ENCODE measurements around the gene DHRS3.

DHRS3 gene, protein sequence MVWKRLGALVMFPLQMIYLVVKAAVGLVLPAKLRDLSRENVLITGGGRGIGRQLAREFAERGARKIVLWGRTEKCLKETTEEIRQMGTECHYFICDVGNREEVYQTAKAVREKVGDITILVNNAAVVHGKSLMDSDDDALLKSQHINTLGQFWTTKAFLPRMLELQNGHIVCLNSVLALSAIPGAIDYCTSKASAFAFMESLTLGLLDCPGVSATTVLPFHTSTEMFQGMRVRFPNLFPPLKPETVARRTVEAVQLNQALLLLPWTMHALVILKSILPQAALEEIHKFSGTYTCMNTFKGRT

DNA sequence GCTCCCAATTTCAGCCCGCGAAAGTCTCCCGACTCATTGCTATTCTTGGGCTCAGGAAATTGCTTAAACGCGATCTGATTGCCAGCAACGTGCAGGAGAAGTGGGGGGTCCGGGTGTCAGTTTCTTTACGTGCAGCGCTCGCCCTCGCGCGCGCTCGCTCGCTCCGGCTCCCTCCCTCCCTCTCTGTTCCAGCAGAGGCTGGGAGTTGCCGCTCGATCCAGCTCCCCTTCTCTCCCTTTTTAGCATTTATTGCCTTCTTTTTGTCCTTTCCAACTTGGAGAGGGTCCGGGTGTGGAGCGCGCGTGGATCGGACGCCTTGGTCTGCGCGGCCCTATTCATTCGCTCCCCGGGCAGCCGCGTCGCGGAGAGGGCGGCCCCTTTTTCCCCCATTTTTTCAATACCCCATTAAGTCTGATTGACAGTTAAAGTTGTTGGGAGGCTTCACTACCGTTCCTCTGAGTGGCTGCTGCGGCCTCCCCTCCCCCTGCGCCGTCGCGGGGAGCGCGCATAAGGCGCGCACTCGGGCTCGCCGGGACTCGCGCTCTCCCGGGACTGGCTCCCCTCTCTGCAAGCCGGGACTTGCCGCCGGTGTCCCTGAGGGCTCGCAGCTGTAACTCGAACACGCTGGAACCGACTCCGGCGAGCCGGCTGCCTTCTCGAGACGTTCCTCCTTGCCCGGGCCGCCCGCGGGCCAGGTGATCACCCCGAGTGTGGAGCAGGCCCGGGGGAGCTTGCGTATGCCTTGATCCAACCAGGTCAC lies at the start of gene DHRS3:
Gene DHRS3 (minus strand): TSS at position 310 of the 760 bp plus-strand sequence. CDS start 862 bp downstream, outside the sequence.
- Histone ChIP-seq H3K9me3 (ENCODE audit: insufficient read depth, low read length) (no peaks in the 10 kb centered on the region), H3K79me2 (ENCODE audit: low read length) (no peaks in the 10 kb centered on the region), H3K27ac (ENCODE audit: low read length) (no peak within 1 kb of the TSS), H3K36me3 (replicated peaks; ENCODE audit: low read depth, low read length) (no peaks in the 10 kb centered on the region), H3K4me3 (ENCODE audit: low read length) (no peak within 1 kb of the TSS), H3K4me1 (ENCODE audit: low read length) (peaks cover 8% of the 10 kb centered on the region), H2AFZ (ENCODE audit: low read depth, low read length) (no peak within 1 kb of the TSS), H3K27me3 (ENCODE audit: low read depth, low read length) (no peaks in the 10 kb centered on the region), H3K4me2 (ENCODE audit: low read length) (no peak within 1 kb of the TSS), H3K9ac (ENCODE audit: low read length) (no peak within 1 kb of the TSS), H4K20me1 (ENCODE audit: insufficient read depth, low read length) (no peaks in the 10 kb centered on the region)
- TF ChIP-seq, protein P1, sequence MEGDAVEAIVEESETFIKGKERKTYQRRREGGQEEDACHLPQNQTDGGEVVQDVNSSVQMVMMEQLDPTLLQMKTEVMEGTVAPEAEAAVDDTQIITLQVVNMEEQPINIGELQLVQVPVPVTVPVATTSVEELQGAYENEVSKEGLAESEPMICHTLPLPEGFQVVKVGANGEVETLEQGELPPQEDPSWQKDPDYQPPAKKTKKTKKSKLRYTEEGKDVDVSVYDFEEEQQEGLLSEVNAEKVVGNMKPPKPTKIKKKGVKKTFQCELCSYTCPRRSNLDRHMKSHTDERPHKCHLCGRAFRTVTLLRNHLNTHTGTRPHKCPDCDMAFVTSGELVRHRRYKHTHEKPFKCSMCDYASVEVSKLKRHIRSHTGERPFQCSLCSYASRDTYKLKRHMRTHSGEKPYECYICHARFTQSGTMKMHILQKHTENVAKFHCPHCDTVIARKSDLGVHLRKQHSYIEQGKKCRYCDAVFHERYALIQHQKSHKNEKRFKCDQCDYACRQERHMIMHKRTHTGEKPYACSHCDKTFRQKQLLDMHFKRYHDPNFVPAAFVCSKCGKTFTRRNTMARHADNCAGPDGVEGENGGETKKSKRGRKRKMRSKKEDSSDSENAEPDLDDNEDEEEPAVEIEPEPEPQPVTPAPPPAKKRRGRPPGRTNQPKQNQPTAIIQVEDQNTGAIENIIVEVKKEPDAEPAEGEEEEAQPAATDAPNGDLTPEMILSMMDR (IDR thresholded peaks at IDR 0.05; ENCODE audit: low read depth, low read length), result no peak
- no peak for TF ChIP-seq EZH2phosphoT487 (IDR thresholded peaks at IDR 0.05; ENCODE audit: low read depth)

DNA sequence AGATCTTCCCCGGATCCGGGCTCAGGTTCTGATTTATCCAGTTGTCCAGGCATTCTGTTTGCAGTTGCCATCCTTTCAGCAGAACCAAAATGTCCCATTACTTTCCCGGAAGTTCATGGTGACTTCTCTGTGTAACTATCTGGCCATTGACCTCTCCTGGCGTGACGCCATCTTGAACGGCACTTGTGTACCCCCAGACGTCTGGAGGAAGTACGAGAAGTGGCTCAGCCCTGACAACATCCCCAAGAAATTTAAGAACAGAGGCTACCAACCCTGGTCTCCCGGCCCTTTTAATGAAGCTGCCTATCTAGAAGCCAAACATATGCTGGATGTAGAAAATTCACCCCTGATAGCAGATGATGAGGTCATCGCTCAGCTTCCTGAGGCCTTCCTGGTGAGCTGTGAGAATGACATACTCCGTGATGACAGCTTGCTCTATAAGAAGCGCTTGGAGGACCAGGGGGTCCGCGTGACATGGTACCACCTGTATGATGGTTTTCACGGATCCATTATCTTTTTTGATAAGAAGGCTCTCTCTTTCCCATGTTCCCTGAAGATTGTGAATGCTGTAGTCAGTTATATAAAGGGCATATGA lies 48.2 kb upstream of the DHRS3 start:
- TF ChIP-seq, protein P1 (IDR thresholded peaks at IDR 0.05; ENCODE audit: low read depth, low read length), result no peak
- no peak for TF ChIP-seq EZH2phosphoT487 (IDR thresholded peaks at IDR 0.05; ENCODE audit: low read depth)
- no peaks in the 10 kb centered on the region for H3K79me2 ChIP-seq (ENCODE audit: low read length)
- no peak overlapping the region for H3K4me3 ChIP-seq (ENCODE audit: low read length)
- no peak overlapping the region for H3K4me2 ChIP-seq (ENCODE audit: low read length)
- no peaks in the 10 kb centered on the region for H3K27me3 ChIP-seq (ENCODE audit: low read depth, low read length)
- no peaks in the 10 kb centered on the region for H3K9me3 ChIP-seq (ENCODE audit: insufficient read depth, low read length)
- H3K9ac ChIP-seq (ENCODE audit: low read length), result no peak overlapping the region
- H3K4me1 ChIP-seq (ENCODE audit: low read length), result no peaks in the 10 kb centered on the region
- no peaks in the 10 kb centered on the region for H3K36me3 ChIP-seq (replicated peaks; ENCODE audit: low read depth, low read length)
- no peak overlapping the region for H3K27ac ChIP-seq (ENCODE audit: low read length)
- H4K20me1 ChIP-seq (ENCODE audit: insufficient read depth, low read length), result no peaks in the 10 kb centered on the region
- H2AFZ ChIP-seq (ENCODE audit: low read depth, low read length), result no peak overlapping the region

DNA sequence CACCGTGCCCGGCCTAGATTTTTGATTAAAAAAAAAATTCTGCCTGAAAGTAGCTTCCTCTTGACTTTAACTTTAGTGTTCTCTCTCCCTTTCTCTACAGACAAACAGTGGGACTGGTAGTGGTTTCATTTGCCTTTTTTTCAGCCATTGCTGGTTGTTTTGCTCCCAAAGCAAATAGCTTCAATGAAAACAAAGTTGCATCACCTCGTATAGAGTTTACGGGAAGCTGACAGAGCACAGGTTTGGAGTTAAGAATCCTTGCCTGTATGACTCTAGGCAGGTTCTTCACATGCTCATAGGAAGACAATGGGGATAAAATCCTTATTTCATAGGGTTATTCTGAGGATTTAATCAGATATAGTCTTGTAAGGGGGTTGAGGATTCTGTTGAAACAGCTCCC lies 47.5 kb upstream of the DHRS3 start:
- no peaks in the 10 kb centered on the region for H4K20me1 ChIP-seq (ENCODE audit: insufficient read depth, low read length)
- H3K9ac ChIP-seq (ENCODE audit: low read length), result no peak overlapping the region
- no peak overlapping the region for H3K4me2 ChIP-seq (ENCODE audit: low read length)
- H3K4me3 ChIP-seq (ENCODE audit: low read length), result no peak overlapping the region
- no peaks in the 10 kb centered on the region for H3K79me2 ChIP-seq (ENCODE audit: low read length)
- H3K27ac ChIP-seq (ENCODE audit: low read length), result no peak overlapping the region
- TF ChIP-seq EZH2phosphoT487 (IDR thresholded peaks at IDR 0.05; ENCODE audit: low read depth), result no peak
- TF ChIP-seq, protein P1 (IDR thresholded peaks at IDR 0.05; ENCODE audit: low read depth, low read length), result no peak
- no peak overlapping the region for H2AFZ ChIP-seq (ENCODE audit: low read depth, low read length)
- no peaks in the 10 kb centered on the region for H3K4me1 ChIP-seq (ENCODE audit: low read length)
- no peaks in the 10 kb centered on the region for H3K9me3 ChIP-seq (ENCODE audit: insufficient read depth, low read length)
- no peaks in the 10 kb centered on the region for H3K36me3 ChIP-seq (replicated peaks; ENCODE audit: low read depth, low read length)
- H3K27me3 ChIP-seq (ENCODE audit: low read depth, low read length), result no peaks in the 10 kb centered on the region

DNA sequence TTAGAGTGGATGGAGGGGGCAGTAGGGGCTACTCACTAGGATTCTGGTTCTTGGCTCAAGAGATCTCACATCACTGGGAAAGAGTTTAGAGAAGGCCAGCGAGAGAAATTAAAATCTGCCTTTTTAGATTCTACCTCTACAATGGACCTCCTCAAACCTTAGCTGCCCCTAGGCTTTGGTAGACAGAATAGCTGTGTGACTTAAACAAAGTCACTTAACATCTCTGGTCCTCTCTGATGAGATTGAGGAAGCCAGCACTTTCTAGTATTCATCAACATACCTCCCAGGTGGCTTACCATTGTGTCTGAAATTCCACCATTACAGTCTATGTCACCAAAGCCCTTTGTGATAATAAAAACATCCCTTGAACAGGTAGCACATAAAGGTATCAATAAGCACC lies 44.5 kb upstream of the DHRS3 start:
- Histone ChIP-seq H4K20me1 (ENCODE audit: insufficient read depth, low read length) (no peaks in the 10 kb centered on the region), H3K4me1 (ENCODE audit: low read length) (peaks cover 3% of the 10 kb centered on the region; the same call in 1 of the 2 replicates), H3K36me3 (replicated peaks; ENCODE audit: low read depth, low read length) (no peaks in the 10 kb centered on the region), H2AFZ (ENCODE audit: low read depth, low read length) (no peak overlapping the region), H3K79me2 (ENCODE audit: low read length) (no peaks in the 10 kb centered on the region), H3K27ac (ENCODE audit: low read length) (no peak overlapping the region), H3K9ac (ENCODE audit: low read length) (no peak overlapping the region), H3K4me2 (ENCODE audit: low read length) (no peak overlapping the region), H3K4me3 (ENCODE audit: low read length) (no peak overlapping the region), H3K27me3 (ENCODE audit: low read depth, low read length) (no peaks in the 10 kb centered on the region), H3K9me3 (ENCODE audit: insufficient read depth, low read length) (no peaks in the 10 kb centered on the region)
- TF ChIP-seq, protein P1 (IDR thresholded peaks at IDR 0.05; ENCODE audit: low read depth, low read length), result no peak
- no peak for TF ChIP-seq EZH2phosphoT487 (IDR thresholded peaks at IDR 0.05; ENCODE audit: low read depth)
